Measurements from ENCODE around the gene YAP1.

YAP1 gene

DNA sequence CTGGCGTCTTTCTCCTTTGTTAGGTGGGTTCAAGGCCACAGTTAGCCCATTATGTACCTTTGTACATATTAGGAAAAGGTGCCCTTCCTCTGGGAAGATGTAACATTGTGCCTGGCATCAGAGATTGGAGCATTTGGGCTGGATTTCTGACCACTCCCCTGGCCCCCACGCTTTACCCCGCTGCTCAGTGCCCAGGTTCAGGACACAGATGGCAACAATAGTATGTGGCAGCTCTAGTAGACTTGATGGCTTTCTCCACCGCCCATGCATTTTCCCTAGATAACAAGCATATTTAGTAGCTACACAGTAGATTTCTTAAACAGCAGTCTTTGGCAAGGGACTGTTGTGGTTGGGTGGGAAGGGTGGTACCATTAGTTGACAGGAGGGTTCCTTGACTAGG, 53.1 kb downstream of the YAP1 start:
- DNase-seq (ENCODE audit: low read depth, low spot score), result no peak

DNA sequence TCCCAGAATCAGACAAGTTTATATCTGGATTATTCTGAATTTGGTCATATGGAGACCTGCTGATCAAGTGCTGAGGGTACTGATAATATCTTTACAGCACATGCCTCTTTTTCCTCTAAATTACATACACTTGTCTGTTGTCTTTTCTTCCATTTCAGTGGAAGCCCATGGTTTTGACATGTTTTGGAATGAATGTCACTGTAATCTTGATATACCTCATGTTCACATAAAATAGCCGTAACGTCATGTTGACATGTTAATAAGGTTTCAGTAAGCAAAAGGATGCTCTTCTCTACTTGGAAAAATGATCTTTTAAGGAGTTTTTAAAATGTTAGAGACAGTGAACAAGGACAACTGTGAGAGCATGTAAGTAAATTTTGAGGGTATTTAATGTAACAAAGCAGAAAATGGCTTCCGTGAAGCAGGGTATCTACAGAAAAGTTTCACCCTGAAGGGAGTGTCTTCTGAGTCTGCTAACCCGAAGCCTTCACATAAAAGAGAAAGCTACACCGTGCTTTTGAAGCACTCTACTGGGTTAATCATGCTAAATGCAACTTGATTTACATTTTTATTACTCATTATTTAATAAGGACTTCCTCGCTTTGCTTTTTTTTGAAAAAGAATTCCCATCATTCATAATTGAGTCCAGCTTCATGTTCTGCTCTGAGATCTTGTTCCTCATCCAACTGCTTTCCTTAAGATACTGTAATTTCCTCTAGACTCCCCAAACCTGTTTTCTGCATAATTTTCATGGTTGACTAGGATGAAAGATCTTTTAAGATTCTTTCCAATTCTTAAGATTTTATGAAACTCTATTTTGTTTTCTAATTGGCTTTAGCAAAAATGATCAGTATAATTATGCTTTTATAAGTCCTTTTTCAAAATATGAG, 56.2 kb downstream of the YAP1 start:
- DNase-seq (ENCODE audit: low read depth, low spot score), result no peak

DNA sequence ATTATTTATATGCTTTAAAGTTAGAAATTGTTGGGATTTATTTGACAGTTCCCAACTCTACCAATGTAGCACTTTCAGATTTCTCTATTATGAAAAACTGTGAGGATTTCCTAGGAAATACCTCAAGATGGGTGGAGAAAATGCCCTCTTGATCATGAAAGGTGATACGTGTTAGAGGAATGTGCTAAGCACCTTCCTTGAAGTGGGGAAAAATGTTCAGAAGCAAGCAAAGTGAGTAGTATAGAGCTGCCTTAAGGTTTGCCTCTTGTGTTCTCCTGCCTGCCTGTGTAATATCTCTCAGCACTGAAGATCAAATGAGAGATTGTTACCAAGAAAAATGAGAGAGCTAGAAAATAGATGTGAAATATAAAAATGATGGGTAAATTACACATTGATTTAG, 58.2 kb downstream of the YAP1 start:
- no peak for DNase-seq (ENCODE audit: low read depth, low spot score)

DNA sequence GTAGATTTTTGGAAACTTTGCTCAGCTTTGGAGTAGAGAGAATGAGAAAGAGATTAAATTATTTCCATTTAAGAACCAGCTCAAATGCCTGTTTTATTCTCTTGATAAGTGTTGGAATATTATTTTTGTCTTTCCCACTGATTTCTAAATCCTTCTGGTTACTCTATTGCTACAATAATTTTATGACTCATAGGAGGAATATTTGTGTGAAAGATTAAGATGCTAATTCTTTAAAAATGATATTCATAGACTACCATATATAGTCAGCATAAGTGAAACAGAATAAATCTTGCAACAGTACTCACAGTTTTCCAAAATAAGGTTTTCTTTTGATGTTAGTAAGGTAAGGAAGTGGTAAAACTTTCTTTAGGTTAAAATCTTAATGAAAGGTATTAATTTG, 60.9 kb downstream of the YAP1 start:
- DNase-seq (ENCODE audit: low read depth, low spot score), result no peak

DNA sequence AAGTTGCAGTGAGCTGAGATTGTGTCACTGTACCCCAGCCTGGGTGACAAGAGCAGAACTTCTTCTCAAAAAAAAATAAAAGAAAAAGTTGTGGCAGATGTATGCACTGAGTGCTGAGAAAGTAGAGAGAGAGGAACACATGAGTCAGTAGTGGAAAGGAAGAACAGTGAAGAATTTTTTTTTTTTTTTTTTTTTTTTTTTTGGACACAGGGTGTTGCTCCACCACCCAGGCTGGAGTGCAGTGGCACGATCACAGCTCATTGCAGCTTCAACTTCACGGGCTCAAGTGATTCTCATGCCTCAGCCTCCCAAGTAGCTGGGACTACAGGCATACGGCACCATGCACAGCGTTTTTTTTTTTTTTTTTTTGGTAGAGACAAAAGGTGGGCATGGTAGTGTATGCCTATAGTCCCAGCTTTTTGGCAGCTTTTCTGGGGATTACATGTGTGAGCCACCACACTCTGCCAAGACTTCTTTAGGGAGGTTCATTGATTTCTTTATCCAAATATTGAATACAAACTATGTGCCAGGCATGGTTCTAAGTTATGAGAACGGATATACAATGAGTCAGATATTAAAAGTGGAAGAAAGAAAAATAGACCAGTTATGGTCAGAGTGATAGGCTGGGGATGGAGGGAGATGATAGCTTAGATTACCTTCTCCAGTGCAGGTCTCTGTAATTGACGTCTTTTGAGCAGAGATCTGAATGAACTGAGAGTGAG, 62.0 kb downstream of the YAP1 start:
- DNase-seq (ENCODE audit: low read depth, low spot score), result no peak

DNA sequence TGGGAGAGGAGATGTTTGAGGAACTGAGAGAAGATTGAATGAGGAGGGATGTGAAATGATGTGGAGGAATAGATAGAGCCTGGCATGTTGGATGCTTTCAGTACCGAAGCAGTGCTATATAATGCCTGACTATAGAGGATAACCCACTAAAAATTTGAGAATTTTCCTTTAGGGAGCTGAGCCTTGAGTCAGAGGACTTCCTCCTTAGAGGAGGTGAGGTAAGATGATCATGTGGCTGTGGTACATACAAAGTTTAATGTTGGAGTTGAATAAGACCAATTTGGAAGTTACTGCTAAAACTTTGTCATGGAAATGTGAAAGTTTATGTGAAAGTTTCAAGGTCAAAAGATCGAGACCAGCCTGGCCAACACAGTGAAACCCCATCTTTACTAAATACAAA, 66.9 kb downstream of the YAP1 start:
- DNase-seq (ENCODE audit: low read depth, low spot score), result no peak

DNA sequence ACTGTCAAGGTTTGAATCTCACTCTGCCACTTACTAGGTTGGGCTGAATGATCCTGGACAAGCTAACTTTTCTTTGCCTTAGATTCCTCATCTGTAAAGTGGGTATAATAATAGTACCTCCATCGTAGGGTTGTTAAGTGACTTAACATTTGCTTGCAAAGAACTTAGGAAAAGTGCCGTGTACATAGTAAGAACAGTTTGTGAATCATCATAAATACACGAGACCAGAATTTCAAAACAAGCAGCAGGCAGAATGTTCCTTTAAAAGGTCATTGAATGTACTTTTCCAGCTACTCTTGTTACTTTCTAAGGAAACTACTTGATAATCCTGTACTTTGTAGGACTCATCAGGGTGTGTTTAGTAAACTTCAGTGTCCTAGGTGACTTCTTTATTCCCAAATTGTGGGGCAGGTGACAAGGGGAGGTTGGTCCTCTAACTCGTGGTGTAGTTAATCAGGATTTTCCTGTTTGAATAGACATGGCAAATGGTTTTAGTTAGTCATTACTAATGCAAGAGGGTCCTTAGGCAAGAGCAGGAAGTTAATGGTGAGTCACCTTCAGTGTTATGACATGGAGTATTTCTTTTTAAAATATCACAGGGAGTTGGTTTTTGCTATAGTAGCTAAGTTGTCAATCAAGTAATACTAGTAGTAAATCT, 67.9 kb downstream of the YAP1 start:
- no peak for DNase-seq (ENCODE audit: low read depth, low spot score)

DNA sequence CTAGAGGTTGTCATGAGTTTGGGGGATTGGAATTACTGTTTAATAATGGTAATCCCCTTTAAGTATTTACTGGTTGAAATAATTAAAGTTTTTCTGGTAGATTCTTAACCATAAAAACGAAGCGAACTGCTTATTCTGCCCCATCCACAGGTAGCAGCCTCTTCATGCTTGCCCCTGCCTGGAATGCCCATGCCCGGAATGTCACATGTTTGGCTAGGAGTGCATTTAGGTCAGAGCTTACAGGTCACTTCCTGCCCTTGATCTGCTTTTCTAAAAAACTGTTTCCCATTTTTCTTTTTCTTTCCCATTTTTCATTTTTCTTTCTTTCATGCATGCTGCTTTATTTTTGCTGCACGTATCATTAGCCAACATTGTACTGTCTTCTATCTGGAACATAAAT, 69.1 kb downstream of the YAP1 start:
- no peak for DNase-seq (ENCODE audit: low read depth, low spot score)

DNA sequence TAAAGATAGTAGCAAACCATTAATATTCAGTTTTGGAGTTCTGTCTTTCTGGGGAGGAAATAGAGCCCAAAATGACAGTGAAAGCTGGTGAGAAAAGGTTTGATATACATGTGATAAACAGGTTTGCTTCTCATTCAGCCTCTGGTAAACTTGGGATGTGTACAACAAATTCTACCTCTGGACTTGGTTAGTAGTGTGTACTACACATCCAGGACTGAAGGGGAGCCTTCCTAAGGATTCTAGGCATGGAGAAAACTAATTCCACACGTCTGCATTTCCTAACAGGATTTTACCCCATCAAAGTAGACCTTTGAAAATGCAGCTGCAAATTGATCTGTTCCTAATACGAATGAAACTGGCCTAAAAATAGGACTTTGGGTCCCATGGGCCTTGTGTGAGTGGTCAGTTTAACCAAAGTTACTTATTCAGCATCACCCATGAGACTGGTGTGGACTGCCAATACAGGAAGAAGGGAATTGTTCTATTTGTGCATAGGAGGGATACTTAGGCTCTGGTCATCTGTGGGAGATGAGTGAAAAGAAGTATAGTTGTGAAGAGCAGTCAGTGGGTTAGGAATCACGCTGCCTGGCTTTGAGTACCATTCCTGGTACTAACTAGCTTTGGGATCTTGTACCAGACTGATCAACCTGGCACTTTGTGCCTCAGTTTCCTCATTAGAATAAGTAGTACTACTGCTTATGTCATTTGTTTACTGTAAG, 74.2 kb downstream of the YAP1 start:
- DNase-seq (ENCODE audit: low read depth, low spot score), result no peak

DNA sequence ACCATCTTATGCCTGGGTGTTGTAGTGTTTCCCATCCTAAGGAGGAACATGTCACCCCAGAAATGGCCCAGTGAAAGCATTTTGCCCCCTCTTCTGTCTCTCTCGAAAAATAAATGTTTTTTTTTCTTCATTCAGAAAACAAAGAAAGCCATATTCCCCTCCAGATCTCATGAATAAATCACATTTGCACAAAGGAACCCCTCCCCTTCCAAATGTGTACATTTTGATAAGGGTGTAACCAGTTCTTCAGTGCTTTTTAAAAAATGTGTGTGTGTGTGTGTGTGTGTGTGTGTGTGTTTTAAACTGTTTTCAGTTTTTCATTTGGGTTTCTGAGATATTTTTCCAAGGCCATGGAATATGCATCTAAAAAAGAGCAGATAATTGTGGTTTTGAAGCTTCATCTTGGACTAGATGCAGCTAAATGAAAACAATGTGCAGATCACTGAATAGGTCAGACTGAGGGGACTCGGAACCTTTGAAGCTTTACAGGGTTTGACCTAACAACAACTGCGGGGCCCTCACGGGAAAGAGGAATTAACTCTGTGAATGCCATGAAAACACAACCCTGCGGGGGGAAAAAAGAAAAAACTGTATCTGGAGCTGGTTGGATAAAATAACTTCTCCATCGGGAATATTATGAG, 76.4 kb downstream of the YAP1 start:
- DNase-seq (ENCODE audit: low read depth, low spot score), result no peak

DNA sequence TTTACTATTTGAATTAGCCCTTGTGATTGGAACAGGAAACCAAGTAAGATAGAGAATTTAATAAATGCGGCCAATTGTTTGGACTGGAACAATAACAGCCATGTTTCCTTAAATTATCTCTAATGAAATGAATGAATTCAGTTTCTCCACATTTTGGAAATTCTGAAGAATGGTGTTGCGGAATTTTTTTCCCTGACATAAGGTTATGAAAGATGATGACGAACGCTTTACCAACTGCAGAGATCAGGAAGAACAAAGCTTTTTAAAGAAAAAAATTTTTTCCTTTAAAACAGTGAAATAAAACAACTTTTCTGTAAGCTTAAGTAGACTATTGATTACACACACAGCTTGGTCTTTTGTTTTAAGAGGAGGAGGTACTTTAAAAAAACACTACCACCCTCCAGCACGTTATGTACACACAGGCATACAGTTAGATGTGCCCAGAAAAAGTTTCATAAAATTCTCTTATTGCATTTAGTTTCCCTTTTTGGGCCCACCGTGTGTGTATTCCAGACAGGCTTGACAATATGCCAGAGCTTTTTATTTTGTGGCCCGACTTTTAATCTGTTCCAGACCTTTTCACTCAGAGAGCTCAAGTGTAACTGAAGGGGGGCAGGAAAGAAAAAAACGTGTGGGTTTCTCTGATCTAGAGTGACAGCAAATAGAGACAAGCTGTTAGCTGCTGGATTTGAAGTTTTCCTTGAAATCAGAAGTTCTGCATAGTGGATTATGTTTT, 77.3 kb downstream of the YAP1 start:
- DNase-seq (ENCODE audit: low read depth, low spot score), result no peak

DNA sequence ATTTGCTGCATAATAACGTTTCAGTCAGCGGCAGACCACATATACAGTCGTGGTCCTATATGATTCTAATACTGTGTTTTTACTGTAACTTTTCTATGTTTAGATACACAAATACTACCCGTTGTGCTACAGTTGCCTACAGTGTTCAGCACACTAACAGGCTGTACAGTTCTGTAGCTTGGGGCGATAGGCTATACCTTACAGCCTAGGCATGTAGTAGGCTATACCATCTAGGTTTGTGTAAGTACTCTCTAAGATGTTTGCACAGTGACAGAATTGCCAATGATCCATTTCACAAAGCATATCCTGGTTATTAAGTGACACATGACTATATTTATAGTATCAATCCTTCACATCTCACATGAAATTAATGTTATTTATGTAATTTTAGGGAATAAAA, 78.2 kb downstream of the YAP1 start:
- no peak for DNase-seq (ENCODE audit: low read depth, low spot score)

DNA sequence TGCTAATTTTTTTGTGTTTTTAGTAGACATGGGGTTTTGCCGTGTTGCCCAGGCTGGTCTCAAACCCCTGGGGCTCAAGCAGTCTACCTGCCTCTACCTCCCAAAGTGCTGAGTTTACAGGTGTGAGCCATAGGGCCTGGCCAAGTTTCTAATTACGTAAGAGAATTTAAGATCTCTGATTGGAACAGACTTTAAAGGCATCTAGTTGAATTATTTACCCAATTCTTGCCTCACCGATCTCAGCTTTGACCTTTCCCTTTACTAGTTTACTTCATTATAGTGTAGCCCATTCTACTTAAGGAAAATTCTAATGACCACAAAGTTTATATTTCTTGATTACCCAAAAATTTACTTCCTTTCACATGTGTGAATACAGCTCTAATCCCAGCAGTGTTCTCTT, 81.6 kb downstream of the YAP1 start:
- no peak for DNase-seq (ENCODE audit: low read depth, low spot score)

DNA sequence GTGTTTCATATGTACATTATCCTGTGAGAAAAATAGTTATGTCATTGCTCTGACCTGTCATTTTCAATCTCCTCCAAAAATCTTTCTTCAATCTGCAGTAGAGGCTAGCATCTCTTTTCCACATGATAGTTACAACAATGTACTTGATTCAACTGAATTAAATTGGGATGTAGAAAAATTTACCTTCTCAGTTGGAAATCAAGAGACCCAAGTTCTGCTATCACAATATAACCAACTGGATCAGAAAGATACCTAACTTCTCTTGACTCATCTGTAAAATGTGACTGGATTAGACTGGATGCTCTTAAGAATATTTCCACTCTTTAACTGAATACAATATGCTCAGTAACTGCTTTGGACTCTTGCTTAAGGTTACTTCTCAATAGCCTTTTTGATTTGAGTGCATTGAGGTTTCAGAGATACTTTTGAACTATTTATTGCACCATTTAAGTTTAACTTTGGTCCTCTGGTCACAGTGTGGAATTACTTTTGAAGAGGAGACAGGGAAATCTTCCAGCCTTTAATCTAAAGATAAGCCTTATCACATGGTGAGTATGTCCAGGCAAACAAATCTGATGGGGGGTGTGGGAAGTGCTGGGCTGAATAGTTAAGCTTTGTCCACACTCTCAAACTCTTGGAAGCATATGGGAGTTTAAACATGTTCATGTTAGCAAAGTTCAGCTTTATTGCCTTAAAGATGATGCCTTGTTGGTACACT, 82.3 kb downstream of the YAP1 start:
- no peak for DNase-seq (ENCODE audit: low read depth, low spot score)

DNA sequence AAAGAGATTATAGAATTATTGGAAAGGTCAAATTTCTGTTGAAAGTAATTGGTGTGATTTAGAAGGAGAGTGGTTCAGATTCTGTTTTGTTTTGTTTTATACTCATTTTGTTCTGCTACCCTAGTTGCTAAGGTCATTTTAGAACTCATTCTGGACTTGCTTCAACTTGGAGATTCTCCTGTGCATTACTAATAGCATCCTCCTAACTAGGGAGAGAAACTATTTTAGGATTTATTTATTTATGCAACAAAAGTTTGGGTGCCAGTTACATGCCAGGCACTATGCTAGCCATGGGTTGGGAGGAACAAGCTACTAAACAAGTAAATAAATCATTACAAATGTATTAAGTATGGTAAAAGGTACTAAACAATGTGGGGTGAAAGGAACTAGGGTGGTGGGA, 84.0 kb downstream of the YAP1 start:
- DNase-seq (ENCODE audit: low read depth, low spot score), result no peak

DNA sequence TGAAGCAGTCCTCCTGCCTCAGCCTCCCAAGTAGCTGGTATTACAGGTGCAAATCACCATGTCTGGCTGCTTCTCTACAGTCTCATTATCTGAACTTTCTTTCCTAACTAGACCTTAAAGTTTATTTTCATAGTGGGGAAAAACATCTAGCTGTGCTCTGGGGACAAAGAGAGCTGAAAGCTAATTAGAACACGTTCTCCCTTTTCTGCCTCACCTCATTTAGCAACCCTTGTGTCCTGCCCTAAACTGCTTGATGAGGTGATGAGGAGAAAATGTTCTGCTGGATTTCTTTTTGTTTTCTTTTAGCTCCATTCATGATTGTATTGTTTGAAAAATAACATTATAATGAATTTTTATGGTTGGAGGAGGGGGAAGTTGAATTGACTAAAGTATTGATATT, 84.7 kb downstream of the YAP1 start:
- DNase-seq (ENCODE audit: low read depth, low spot score), result no peak

DNA sequence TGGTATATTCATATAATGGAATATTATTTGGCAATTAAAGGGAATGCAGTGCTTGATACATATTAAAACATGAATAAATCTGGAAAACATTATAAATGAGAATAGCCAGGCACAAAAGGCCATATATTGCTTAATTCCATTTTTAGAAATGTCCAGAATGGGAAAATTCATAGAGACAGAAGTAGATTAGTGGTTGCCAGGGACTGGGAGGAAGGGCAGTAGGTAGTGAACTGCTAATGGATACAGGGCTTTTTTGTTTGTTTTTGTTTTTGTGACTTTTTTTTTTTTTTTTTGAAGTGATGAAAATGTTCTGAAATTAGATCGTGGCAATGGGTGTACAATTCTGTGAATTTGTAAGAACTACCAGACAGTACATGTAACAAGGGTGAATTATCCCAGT, 86.1 kb downstream of the YAP1 start:
- no peak for DNase-seq (ENCODE audit: low read depth, low spot score)

DNA sequence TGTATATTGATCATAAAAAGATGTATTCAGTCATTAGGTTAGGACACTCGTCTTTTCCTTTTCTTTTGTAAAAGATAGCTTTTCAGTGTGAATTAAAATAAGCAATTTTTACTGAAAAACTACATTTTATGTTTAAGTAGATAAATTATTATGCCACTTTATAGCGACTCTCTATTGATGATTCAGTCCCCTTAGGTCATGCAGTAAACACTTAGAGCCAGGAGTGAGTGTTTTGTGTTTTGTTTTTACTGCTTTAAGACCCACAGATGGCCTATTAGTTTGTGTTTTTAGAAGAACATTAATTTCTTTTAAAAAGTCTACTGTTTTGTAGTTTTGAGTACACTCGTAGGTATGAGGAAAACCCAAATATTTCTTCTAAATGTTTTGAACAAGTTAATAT, 86.6 kb downstream of the YAP1 start:
- DNase-seq (ENCODE audit: low read depth, low spot score), result no peak

DNA sequence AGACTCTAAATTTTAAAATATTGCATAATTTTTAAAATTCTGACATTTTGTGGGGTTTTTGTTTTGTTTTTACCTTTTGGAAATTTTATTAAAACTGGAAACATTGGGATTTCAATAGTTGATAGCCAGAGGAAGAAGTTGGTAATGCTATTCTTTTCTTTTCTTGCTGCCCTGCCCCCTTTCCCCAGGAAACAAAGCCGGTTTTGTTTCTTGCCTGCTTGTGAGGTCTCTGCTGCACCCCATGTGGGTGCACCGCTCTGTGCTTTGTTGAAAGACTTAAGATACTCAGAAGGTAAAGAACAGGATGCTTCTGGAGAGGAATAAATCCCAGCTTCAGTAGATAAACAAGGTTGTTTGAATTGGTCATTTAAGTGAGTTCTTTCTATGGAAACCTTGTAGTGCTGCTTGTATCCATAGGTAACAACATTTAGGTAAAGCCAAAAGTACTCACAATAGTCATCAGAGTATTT, 87.5 kb downstream of the YAP1 start:
- no peak for DNase-seq (ENCODE audit: low read depth, low spot score)

DNA sequence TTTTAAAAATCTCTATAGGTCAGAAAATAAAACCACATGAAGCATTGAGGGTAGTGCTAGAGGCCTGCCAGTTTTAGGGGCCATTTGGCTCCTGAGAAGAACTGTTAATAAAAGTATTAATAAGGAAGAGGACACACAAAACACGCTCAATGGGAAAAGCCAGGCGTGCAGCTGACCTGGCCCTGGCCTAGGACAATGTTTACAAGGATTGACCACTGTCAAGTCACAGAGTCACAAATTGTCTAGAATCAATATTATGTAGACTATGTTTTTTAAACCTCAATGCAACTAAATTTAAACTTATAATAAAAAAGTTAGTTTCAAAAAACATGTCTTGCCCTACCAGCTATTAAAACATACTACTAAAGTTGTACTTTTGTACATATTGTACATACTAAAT, 89.4 kb downstream of the YAP1 start:
- no peak for DNase-seq (ENCODE audit: low read depth, low spot score)
